H1 (cell line): ENCODE results near the gene FRMD5. TPM values are rescaled to one million over a fixed set of nuclear protein-coding genes. Genes with fewer than 3 reads are reported as not detected.

Experiments
- CTCF ChIA-PET: fragments of 300-600 bp; sonication (Branson Sonifier 250); formaldehyde crosslinking; loops from one replicate; lab custom pipeline; 2021; ENCODE audit not compliant: partially characterized antibody; lab: Charles Lee
- POLR2A ChIA-PET: fragments of 300-600 bp; sonication (Branson Sonifier 250); formaldehyde crosslinking; loops from one replicate; lab custom pipeline; 2021; ENCODE audit warnings: inconsistent platforms; ENCODE audit not compliant: partially characterized antibody; lab: Charles Lee
- DNase-seq, 2 experiments: peaks; one replicate each; pipeline versions ENCODE4 v3.0.0 to v3.0.0-alpha.2; 2010 to 2022; ENCODE audit warnings: low spot score in 2 of 2, low read depth in 1 of 2, mixed read lengths in 1 of 2
- FAIRE-seq: peaks from 2 replicates; lab custom pipeline; 2011; peaks lifted over from hg19 to GRCh38; lab: Jason Lieb, UNC
- H2AFZ ChIP-seq: 2 replicates; pipeline ENCODE4 v1.8.1; 2012; ENCODE audit warnings: low read length, inconsistent platforms
- H2AK5ac ChIP-seq: 2 replicates; pipeline ENCODE4 v1.6.1; 2013; ENCODE audit warnings: low read depth, low read length
- H2BK120ac ChIP-seq: replicated peaks from 2 replicates; pipeline ENCODE3; 2013; ENCODE audit warnings: low read depth, low read length, inconsistent platforms
- H2BK12ac ChIP-seq: 2 replicates; pipeline ENCODE4 v1.6.1; 2013; ENCODE audit warnings: low read depth, low read length
- H2BK15ac ChIP-seq: 2 replicates; pipeline ENCODE4 v1.6.1; 2013; ENCODE audit warnings: low read length
- H2BK20ac ChIP-seq: 2 replicates; pipeline ENCODE4 v1.6.1; 2013; ENCODE audit warnings: low read length
- H2BK5ac ChIP-seq: 2 replicates; pipeline ENCODE4 v1.6.1; 2013; ENCODE audit warnings: low read depth, low read length
- H3K14ac ChIP-seq: 2 replicates; pipeline ENCODE4 v1.6.1; 2013; ENCODE audit warnings: inconsistent platforms; ENCODE audit not compliant: insufficient read length
- H3K18ac ChIP-seq: 2 replicates; pipeline ENCODE4 v1.6.1; 2013; ENCODE audit warnings: low read length; ENCODE audit errors: extremely low read depth
- H3K23ac ChIP-seq: 2 replicates; pipeline ENCODE4 v1.6.1; 2013; ENCODE audit warnings: inconsistent platforms; ENCODE audit not compliant: insufficient read length
- H3K23me2 ChIP-seq: 2 replicates; pipeline ENCODE4 v1.6.1; 2013; ENCODE audit warnings: low read depth, low read length
- H3K27ac ChIP-seq: 2 replicates; pipeline ENCODE4 v1.6.1; 2011; ENCODE audit warnings: low read depth, low read length, inconsistent platforms
- H3K27me3 ChIP-seq, 4 experiments: replicated peaks in 1 of 4; 1 replicate in 1 of 4; 2 replicates in 3 of 4; pipeline versions ENCODE4 v1.6.1 to v1.8.1; 2011 to 2013; ENCODE audit warnings: low read length in 3 of 4, mild to moderate bottlenecking in 3 of 4, inconsistent platforms in 2 of 4, mixed read lengths in 2 of 4, moderate library complexity in 1 of 4; ENCODE audit not compliant: control insufficient read depth in 3 of 4, insufficient read depth in 3 of 4; ENCODE audit errors: extremely low read depth in 1 of 4
- H3K36me3 ChIP-seq, 4 experiments: 2 replicates each; pipeline versions ENCODE4 v1.6.1 to v1.8.1; 2011 to 2013; ENCODE audit warnings: mild to moderate bottlenecking in 4 of 4, low read length in 3 of 4, moderate library complexity in 2 of 4, control low read depth in 1 of 4, inconsistent platforms in 1 of 4; ENCODE audit not compliant: insufficient read depth in 4 of 4, control insufficient read depth in 2 of 4
- H3K4ac ChIP-seq: replicated peaks from 2 replicates; pipeline ENCODE3; 2013; ENCODE audit warnings: low read length, low read depth, mixed read lengths, inconsistent platforms; ENCODE audit not compliant: insufficient read length
- H3K4me1 ChIP-seq, 4 experiments: replicated peaks in 1 of 4; 1 replicate in 1 of 4; 2 replicates in 3 of 4; pipeline versions ENCODE4 v1.6.1 to v1.8.1; 2011 to 2013; ENCODE audit warnings: low read length in 3 of 4, inconsistent platforms in 2 of 4, mixed read lengths in 1 of 4; ENCODE audit not compliant: insufficient read depth in 4 of 4, control insufficient read depth in 3 of 4
- H3K4me2 ChIP-seq, 2 experiments: 2 replicates each; pipeline versions ENCODE4 v1.6.1 to v1.8.1; 2011 to 2013; ENCODE audit warnings: low read depth in 2 of 2, low read length in 2 of 2, control low read depth in 1 of 2, inconsistent platforms in 1 of 2, mild to moderate bottlenecking in 1 of 2; ENCODE audit not compliant: insufficient read depth in 1 of 2
- H3K4me3 ChIP-seq, 4 experiments: fragments of 200-600, 300-600 bp in 1 of 4; sonication (generic), shearing (Covaris generic), sonication (Bioruptor Twin) in 1 of 4; 2 replicates each; pipeline versions ENCODE4 v1.5.1 to v1.8.1; 2011 to 2016; ENCODE audit warnings: low read length in 4 of 4, low read depth in 3 of 4, control low read depth in 2 of 4, inconsistent platforms in 2 of 4, mild to moderate bottlenecking in 2 of 4, mixed read lengths in 1 of 4, moderate library complexity in 1 of 4; ENCODE audit not compliant: insufficient read depth in 2 of 4; ENCODE audit errors: extremely low read depth in 1 of 4
- H3K56ac ChIP-seq: replicated peaks from 2 replicates; pipeline ENCODE3; 2013; ENCODE audit warnings: low read depth, mild to moderate bottlenecking, mixed read lengths, low read length, inconsistent platforms; ENCODE audit not compliant: insufficient read length
- H3K79me1 ChIP-seq: 2 replicates; pipeline ENCODE4 v1.6.1; 2013; ENCODE audit warnings: low read depth, low read length, control low read depth
- H3K79me2 ChIP-seq, 2 experiments: 2 replicates each; pipeline versions ENCODE4 v1.6.1 to v1.8.1; 2012 to 2013; ENCODE audit warnings: low read length in 2 of 2, mild to moderate bottlenecking in 2 of 2, inconsistent platforms in 1 of 2; ENCODE audit not compliant: insufficient read depth in 2 of 2, control insufficient read depth in 1 of 2
- H3K9ac ChIP-seq, 4 experiments: replicated peaks in 1 of 4; 1 replicate in 1 of 4; 2 replicates in 3 of 4; pipeline versions ENCODE4 v1.6.1 to v1.8.1; 2011 to 2013; ENCODE audit warnings: low read depth in 3 of 4, low read length in 3 of 4, control low read depth in 2 of 4, mild to moderate bottlenecking in 2 of 4, moderate library complexity in 2 of 4, inconsistent platforms in 1 of 4; ENCODE audit errors: extremely low read depth in 1 of 4
- H3K9me3 ChIP-seq, 2 experiments: 2 replicates each; pipeline versions ENCODE4 v1.6.1 to v1.8.1; 2012 to 2013; ENCODE audit warnings: mild to moderate bottlenecking in 2 of 2, moderate library complexity in 2 of 2, control low read depth in 1 of 2, inconsistent platforms in 1 of 2, low read depth in 1 of 2, low read length in 1 of 2, mixed read lengths in 1 of 2; ENCODE audit not compliant: insufficient read depth in 2 of 2
- H4K20me1 ChIP-seq, 2 experiments: replicated peaks in 1 of 2; 2 replicates each; pipeline versions ENCODE3 to v1.8.1; 2011 to 2013; ENCODE audit warnings: inconsistent platforms in 2 of 2, low read length in 2 of 2, mild to moderate bottlenecking in 1 of 2; ENCODE audit not compliant: insufficient read depth in 2 of 2, control insufficient read depth in 1 of 2
- H4K5ac ChIP-seq: 2 replicates; pipeline ENCODE4 v1.6.1; 2013; ENCODE audit warnings: low read length, low read depth, mixed read lengths, inconsistent platforms; ENCODE audit not compliant: insufficient read length
- H4K8ac ChIP-seq: 2 replicates; pipeline ENCODE4 v1.8.0; 2013; ENCODE audit warnings: mild to moderate bottlenecking, moderate library complexity, low read length, inconsistent platforms; ENCODE audit not compliant: insufficient read depth; ENCODE audit errors: extremely low read depth
- H4K91ac ChIP-seq: replicated peaks from 2 replicates; pipeline ENCODE3; 2013; ENCODE audit warnings: low read length, mixed read lengths, inconsistent platforms; ENCODE audit not compliant: insufficient read length
- BRCA1 ChIP-seq: IDR thresholded peaks from 2 replicates; pipeline ENCODE4 v1.6.1; 2012; ENCODE audit warnings: low read depth, low read length, improper control_type of control experiment
- CEBPB ChIP-seq: IDR thresholded peaks from 2 replicates; pipeline ENCODE4 v1.6.1; 2012; ENCODE audit warnings: low read depth, low read length
- FOSL1 ChIP-seq: IDR thresholded peaks from 2 replicates; pipeline ENCODE4 v1.6.1; 2011; ENCODE audit warnings: mild to moderate bottlenecking, low read depth, low read length, moderate library complexity; ENCODE audit not compliant: insufficient read depth
- GABPA ChIP-seq: IDR thresholded peaks from 2 replicates; pipeline ENCODE4 v1.6.1; 2011; ENCODE audit warnings: mild to moderate bottlenecking, low read length, moderate library complexity, borderline replicate concordance; ENCODE audit not compliant: insufficient read depth
- HDAC2 ChIP-seq, 2 experiments: fragments of 300-600 bp in 1 of 2; sonication (generic) in 1 of 2; IDR thresholded peaks; 2 replicates each; pipeline ENCODE4 v1.6.1; 2011 to 2012; ENCODE audit warnings: low read depth in 2 of 2, low read length in 2 of 2, mild to moderate bottlenecking in 2 of 2, moderate library complexity in 2 of 2, borderline replicate concordance in 1 of 2, inconsistent platforms in 1 of 2
- RBBP5 ChIP-seq: IDR thresholded peaks from 2 replicates; pipeline ENCODE4 v1.7.1; 2012; ENCODE audit warnings: low read depth, mild to moderate bottlenecking, inconsistent platforms, low read length, moderate library complexity, borderline replicate concordance
- SP2 ChIP-seq: IDR thresholded peaks from 2 replicates; pipeline ENCODE4 v1.6.1; 2012; ENCODE audit warnings: mild to moderate bottlenecking, low read length, inconsistent platforms
- WGBS, 2 experiments: shearing (Covaris generic) in 1 of 2; methylation state at CpG; one replicate each; pipeline versions ENCODE4 v1.1.6 to v1.1.7; 2013 to 2015; ENCODE audit warnings: low lambda C conversion rate in 2 of 2, mixed read lengths in 2 of 2, inconsistent platforms in 1 of 2, low coverage in 1 of 2, missing lambda C conversion rate in 1 of 2; ENCODE audit not compliant: insufficient replicate concordance in 2 of 2, insufficient coverage in 1 of 2, insufficient read length in 1 of 2; ENCODE audit errors: extremely low coverage in 1 of 2, missing lambda C conversion rate in 1 of 2; 5-methylcytosine and 5-hydroxymethylcytosine counted together
- polyA plus RNA-seq, 7 experiments: library from polyadenylated mRNA; depleted of rRNA in 3 of 7; stranded (reverse) in 5 of 7; unstranded in 2 of 7; fragments of >200 nt in 5 of 7; fragments of 200-250 nt in 2 of 7; gene quantifications; 1 replicate in 5 of 7; 2 replicates in 1 of 7; 4 replicates in 1 of 7; pipeline versions ENCODE4 v1.2.1 to v1.2.3, GENCODE V29; 2011 to 2013; ENCODE audit warnings: missing spikeins in 2 of 7, mixed read lengths in 2 of 7
- total RNA-seq: library from RNA; stranded (reverse); fragmentation: NEBNext Ultra II Directional; extraction: Animal tissue kit (Norgen Biotek cat#: 25700); gene quantifications from 2 replicates; pipeline ENCODE4 v1.2.1, GENCODE V29; 2021
- TF ChIP-seq, protein P1 (sequence below), 3 experiments: IDR thresholded peaks; 1 replicate in 2 of 3; 2 replicates in 1 of 3; pipeline versions ENCODE4 v1.5.1 to v1.6.1; 2011; ENCODE audit warnings: low read length in 3 of 3, mild to moderate bottlenecking in 3 of 3, inconsistent platforms in 2 of 3, low read depth in 1 of 3, moderate library complexity in 1 of 3; ENCODE audit not compliant: insufficient read depth in 1 of 3; ENCODE audit errors: control extremely low read depth in 1 of 3

The FRMD5 gene
- total and polyA plus RNA-seq, 2 of the 8 experiments (the other 6 are each of a cell fraction or from before 2014, with no cell fraction given), result 10.1 to 12.6 TPM

- Histone ChIP-seq H3K79me1 (no peaks in the 10 kb centered on the region; the same call in 1 of the 2 replicates), H2BK15ac (no peak overlapping the region), H3K56ac (no peak overlapping the region), H3K27ac (no peak overlapping the region), H2AFZ (no peak overlapping the region), H3K27me3 (no peaks in the 10 kb centered on the region), H3K79me2 (no peaks in the 10 kb centered on the region), H3K14ac (no peak overlapping the region), H3K4me1 (peaks cover 0 to 3% (median 1%) of the 10 kb centered on the region in 4 experiments; a peak in 1 of 7 replicates), H3K23me2 (no peaks in the 10 kb centered on the region), H4K8ac (no peak overlapping the region), H4K20me1 (no peaks in the 10 kb centered on the region), H3K4ac (no peak overlapping the region), H4K5ac (no peak overlapping the region), H2AK5ac (no peak overlapping the region), H3K18ac (no peak overlapping the region), H2BK120ac (no peak overlapping the region)
- DNase-seq, result no peak
- POLR2A ChIA-PET, result no interaction called here
- WGBS, 2 experiments, result 89% methylated on average over 4 of the region's 4 CpGs; no CpG with 5 or more reads in 1 of the 2 experiments
- TF ChIP-seq BRCA1 (no peak), CEBPB (no peak), FOSL1 (no peak), SP2 (no peak), HDAC2 (IDR thresholded peaks at IDR 0.05; ENCODE audit: borderline replicate concordance in 1 of 2, low read depth in 2 of 2, low read length in 2 of 2) (no peak), RBBP5 (no peak), GABPA (no peak)
- TF ChIP-seq, protein P1, sequence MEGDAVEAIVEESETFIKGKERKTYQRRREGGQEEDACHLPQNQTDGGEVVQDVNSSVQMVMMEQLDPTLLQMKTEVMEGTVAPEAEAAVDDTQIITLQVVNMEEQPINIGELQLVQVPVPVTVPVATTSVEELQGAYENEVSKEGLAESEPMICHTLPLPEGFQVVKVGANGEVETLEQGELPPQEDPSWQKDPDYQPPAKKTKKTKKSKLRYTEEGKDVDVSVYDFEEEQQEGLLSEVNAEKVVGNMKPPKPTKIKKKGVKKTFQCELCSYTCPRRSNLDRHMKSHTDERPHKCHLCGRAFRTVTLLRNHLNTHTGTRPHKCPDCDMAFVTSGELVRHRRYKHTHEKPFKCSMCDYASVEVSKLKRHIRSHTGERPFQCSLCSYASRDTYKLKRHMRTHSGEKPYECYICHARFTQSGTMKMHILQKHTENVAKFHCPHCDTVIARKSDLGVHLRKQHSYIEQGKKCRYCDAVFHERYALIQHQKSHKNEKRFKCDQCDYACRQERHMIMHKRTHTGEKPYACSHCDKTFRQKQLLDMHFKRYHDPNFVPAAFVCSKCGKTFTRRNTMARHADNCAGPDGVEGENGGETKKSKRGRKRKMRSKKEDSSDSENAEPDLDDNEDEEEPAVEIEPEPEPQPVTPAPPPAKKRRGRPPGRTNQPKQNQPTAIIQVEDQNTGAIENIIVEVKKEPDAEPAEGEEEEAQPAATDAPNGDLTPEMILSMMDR (IDR thresholded peaks at IDR 0.05; ENCODE audit: control extremely low read depth in 1 of 3, insufficient read depth in 1 of 3, low read depth in 1 of 3, low read length in 3 of 3), result no peak
- TF ChIP-seq, all 59 proteins: peak for 0
- Histone ChIP-seq H3K23ac (no peak overlapping the region), H2BK12ac (no peak overlapping the region), H2BK5ac (no peak overlapping the region), H4K91ac (no peak overlapping the region), H3K9ac (no peak overlapping the region), H2BK20ac (no peak overlapping the region), H3K9me3 (no peaks in the 10 kb centered on the region), H3K4me2 (no peak overlapping the region), H3K36me3 (no peaks in the 10 kb centered on the region), H3K4me3 (no peak overlapping the region)
- CTCF ChIA-PET, result interaction anchor here (1.1 to 1.2 kb wide), 2 partner anchors 11 to 13 kb away, joined by 3 to 4 read pairs; no protein-coding TSS in a partner anchor
- no peak for FAIRE-seq
These were observed 244.5 kb downstream of the FRMD5 start for GRCh38 chr15:43950531-43950930.
